HUES64 (cell line): ENCODE data around the gene RAB11FIP4.

Experiments used
- H3K27ac ChIP-seq: 2 replicates; pipeline ENCODE4 v1.7.0; 2013; ENCODE audit warnings: low read depth, low read length, inconsistent platforms
- H3K27me3 ChIP-seq: 2 replicates; pipeline ENCODE4 v1.6.1; 2013; ENCODE audit warnings: mild to moderate bottlenecking, low read length; ENCODE audit not compliant: insufficient read depth
- H3K36me3 ChIP-seq: 2 replicates; pipeline ENCODE4 v1.6.1; 2013; ENCODE audit warnings: mild to moderate bottlenecking, low read length; ENCODE audit not compliant: insufficient read depth
- H3K4me1 ChIP-seq: 2 replicates; pipeline ENCODE4 v1.6.1; 2013; ENCODE audit warnings: mild to moderate bottlenecking, low read length, moderate library complexity; ENCODE audit not compliant: insufficient read depth
- H3K4me3 ChIP-seq: 2 replicates; pipeline ENCODE4 v1.5.1; 2013; ENCODE audit warnings: mild to moderate bottlenecking, low read length, moderate library complexity
- H3K9ac ChIP-seq: 2 replicates; pipeline ENCODE4 v1.6.1; 2013; ENCODE audit warnings: mild to moderate bottlenecking, low read depth, low read length
- H3K9me3 ChIP-seq: 2 replicates; pipeline ENCODE4 v1.6.1; 2013; ENCODE audit warnings: low read depth, low read length; ENCODE audit not compliant: insufficient read depth
- WGBS: fragments of 150-250, 120-280 bp; methylation state at CpG from one replicate; pipeline ENCODE4 v1.1.7; 2013; ENCODE audit warnings: missing lambda C conversion rate; 5-methylcytosine and 5-hydroxymethylcytosine counted together

RAB11FIP4 gene

DNA sequence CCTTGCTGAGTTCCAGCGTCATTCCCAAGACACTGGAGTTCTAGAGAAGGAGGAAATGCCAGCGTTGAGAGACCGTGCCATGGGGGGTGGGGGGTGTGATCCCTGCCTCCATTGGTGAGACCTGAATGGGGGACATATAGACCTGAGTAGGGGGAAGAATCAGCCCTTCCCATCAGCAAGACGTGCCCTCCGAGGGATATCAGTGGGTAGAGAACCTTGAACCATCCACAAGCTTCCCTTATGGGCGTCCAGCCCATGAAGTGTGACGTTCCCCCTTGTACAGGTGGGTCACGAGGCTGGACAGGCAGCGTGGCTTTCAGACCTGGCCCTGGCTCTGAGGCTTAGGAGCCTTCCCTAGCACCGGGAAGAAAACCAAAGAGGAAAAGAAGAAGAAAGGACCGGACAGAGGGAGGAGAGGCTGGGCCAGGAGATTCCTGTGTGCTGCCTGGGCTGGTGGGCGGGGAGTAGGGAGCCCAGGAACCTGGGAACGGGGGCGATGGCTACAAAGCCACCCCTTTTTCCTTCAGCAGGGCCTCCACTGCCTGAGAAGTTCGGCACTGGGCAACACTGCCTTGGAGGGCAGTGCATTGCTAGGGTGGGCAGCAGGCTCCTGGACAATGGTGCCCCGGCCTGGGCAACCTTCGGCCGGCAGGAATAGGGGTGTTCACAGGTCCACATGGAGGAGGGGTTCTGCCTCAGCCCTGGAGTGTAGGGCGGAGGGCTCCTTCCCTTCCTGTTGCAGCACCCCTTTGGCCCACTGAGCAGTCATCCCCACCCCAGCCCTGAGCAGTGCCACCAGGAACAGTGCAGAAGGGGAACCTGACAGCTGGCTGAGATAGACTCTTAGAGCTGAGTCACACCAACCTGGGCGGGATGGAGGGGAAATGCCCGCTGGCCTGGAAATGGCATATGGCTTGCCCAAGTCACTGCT, 7.2 kb downstream of the RAB11FIP4 start:
- Histone ChIP-seq H3K9ac (no peak overlapping the region), H3K9me3 (no peaks in the 10 kb centered on the region), H3K4me3 (no peak overlapping the region), H3K27ac (no peak overlapping the region), H3K36me3 (no peaks in the 10 kb centered on the region), H3K27me3 (no peaks in the 10 kb centered on the region; the same call in none of the 2 replicates), H3K4me1 (no peaks in the 10 kb centered on the region)
- WGBS = 91% methylated on average over 21 of the region's 21 CpGs

DNA sequence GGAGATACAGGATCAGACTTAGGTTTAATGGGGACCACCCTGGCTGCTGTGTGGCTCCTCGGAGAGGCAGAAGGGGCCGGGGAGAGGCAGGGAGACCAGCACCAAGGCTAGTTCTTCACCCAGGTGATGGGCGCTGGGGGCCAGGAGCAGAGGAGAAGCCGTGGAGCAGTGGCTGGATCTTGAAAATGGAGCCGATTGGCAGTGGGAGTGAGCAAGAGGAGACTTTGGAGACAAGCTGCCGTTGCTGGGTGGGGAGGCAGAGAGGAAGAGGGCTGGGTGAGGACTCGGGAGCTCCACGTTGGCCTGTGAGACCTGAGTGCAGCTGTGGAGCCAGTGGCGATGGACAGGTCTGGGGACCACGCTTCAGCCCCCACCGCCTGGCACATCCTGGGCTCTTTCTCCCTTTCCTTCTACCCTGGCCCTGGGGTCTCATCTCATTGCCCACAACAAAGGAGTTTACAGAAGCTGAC, 9.0 kb downstream of the RAB11FIP4 start:
- WGBS = 83% methylated on average over 11 of the region's 11 CpGs
- H3K4me3 ChIP-seq = no peak overlapping the region
- no peaks in the 10 kb centered on the region for H3K9me3 ChIP-seq

DNA sequence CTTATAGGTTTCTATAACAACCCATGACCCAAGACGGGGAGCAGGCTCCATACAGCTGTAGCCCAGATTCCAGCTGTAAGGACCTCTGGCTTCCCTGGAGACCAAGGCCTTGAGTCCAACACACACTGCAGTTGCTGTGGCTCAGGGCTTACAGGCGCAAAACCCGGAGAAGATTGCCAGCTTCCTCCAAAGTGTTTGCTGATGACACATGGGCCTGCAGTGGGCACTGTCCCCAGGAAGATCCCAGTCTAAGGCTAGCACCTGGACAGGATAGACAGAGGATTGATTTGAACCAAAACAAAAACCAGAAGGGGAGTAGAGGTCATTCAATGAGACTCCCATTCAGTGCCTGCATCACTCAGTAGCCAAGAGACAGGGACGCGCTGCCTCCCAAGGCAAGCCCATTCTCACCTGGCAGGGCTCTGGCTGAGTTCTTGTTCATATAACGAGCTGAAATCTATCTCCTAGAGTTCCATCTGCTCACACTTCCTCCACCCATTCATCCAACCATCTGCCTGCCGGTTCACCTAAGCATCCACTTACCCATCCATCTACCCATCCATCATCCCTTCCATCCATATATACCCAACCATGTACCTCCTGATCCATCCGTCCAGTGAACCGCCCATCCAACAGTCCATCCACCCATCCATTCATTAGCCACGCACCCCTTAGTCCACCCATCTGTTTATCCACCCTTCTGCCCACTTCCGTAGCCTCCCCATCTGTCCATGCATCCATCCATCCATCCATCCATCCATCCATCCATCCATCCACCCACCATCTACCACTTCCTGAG, 10.2 kb downstream of the RAB11FIP4 start:
- no peaks in the 10 kb centered on the region for H3K27me3 ChIP-seq
- H3K4me3 ChIP-seq = no peak overlapping the region
- H3K9me3 ChIP-seq = no peaks in the 10 kb centered on the region
- no peaks in the 10 kb centered on the region for H3K4me1 ChIP-seq
- H3K36me3 ChIP-seq = no peaks in the 10 kb centered on the region
- no peak overlapping the region for H3K27ac ChIP-seq
- no peak overlapping the region for H3K9ac ChIP-seq
- WGBS = 91% methylated on average over 11 of the region's 11 CpGs

More for the DNA sequence above, 9.0 kb downstream of the RAB11FIP4 start:
- Histone ChIP-seq H3K27me3 (no peaks in the 10 kb centered on the region), H3K4me1 (no peaks in the 10 kb centered on the region), H3K36me3 (no peaks in the 10 kb centered on the region), H3K9ac (no peak overlapping the region), H3K27ac (no peak overlapping the region)

DNA sequence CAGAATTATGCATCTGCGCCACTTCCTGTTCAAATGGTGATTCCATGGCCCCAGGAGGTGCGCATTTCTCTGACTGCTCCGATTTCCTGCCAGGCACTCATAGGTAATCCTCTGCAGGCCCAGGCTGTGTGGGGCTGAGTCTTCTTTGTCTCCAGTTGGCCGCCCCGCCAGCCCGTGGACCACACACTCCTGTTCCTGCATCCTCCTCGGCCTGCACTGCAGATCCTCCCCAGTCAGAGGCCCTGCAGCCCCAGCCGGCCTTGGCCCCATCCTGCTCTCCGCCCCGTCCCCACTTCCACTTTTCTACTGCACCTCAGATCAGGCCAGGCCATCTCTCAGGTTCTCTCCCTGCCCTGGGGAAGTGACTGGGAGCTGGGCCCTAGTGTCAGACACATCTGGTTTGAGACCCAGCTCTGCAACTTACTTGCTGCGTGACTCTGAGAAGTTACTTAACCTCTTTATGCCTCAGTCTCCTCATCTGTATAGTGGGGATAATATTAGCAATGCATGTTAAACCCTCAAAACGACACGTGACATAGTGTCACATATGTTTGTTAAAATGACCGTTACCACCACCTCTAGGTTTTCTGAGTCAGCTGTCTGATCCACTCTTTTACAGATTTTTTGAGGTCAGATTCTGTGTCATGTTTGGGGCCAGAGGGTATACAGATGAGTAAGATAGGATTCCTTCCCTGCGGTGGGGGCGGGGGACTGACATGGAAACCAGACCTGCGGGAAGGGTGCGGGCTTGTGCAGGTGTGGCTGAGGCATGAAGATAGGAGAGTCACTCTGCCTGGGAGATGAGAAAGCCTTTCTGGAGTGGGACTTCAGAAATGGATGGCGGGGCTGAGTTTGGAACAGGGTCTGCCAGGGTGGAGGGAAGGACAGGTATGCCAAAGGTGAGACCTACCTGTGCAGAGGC, 12.8 kb downstream of the RAB11FIP4 start:
- H3K36me3 ChIP-seq = no peaks in the 10 kb centered on the region
- H3K27ac ChIP-seq = no peak overlapping the region
- H3K9ac ChIP-seq = no peak overlapping the region
- no peak overlapping the region for H3K4me3 ChIP-seq
- no peaks in the 10 kb centered on the region for H3K27me3 ChIP-seq
- H3K9me3 ChIP-seq = no peaks in the 10 kb centered on the region
- WGBS = 91% methylated on average over 19 of the region's 19 CpGs
- H3K4me1 ChIP-seq = no peaks in the 10 kb centered on the region

DNA sequence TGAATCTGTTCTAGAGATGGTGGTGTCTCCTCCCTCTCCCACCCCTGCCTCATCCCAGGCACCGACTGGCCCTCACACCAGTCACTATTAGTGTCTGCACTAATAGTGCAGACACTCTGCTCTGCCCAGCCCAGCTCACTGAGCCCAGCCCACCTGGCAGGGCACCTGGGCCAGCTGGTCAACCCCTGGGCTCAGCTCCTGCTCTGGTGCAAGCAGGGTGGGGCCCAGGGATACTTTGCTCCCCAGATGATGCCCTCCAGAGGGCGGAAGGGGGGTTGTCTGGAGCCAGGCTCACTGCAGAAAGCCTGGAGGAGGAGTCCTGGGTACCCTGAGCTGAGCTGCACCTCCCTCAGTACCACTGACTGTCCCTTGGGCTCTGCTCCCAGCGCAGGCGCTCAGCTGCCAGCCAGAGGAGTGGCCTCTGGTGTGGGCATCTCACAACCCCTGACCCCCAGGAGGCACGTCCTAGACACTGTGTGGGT, 14.5 kb downstream of the RAB11FIP4 start:
- H3K27ac ChIP-seq = no peak overlapping the region
- H3K4me3 ChIP-seq = no peak overlapping the region
- H3K9me3 ChIP-seq = no peaks in the 10 kb centered on the region
- H3K4me1 ChIP-seq = no peaks in the 10 kb centered on the region
- no peak overlapping the region for H3K9ac ChIP-seq
- 80% methylated on average over 5 of the region's 5 CpGs for WGBS
- H3K36me3 ChIP-seq = no peaks in the 10 kb centered on the region
- no peaks in the 10 kb centered on the region for H3K27me3 ChIP-seq

DNA sequence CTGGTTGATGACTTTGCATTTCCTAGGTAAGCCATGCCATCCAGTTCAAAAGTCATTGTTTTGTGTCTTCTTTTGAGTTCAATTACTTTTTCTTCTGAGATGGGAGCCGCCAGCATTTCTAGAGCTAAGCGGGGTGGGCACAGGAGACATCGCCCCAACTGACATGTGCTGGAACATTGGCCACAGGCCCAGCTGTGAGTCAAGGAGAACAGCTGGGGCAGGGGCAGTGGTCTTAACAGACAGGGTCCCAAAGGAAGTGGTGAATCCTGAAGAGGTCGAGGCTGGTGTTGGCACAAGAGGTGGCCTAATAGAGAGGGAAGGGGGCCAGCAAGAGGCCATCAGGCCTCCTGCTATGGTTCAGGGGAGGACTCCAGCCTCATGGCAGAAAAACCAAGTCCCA, 17.1 kb downstream of the RAB11FIP4 start:
- 91% methylated on average over 4 of the region's 4 CpGs for WGBS
- no peak overlapping the region for H3K4me3 ChIP-seq
- H3K9me3 ChIP-seq = no peaks in the 10 kb centered on the region
- H3K4me1 ChIP-seq = peaks cover 2% of the 10 kb centered on the region; the same call in 1 of the 2 replicates
- no peak overlapping the region for H3K9ac ChIP-seq
- no peaks in the 10 kb centered on the region for H3K36me3 ChIP-seq
- no peak overlapping the region for H3K27ac ChIP-seq
- no peaks in the 10 kb centered on the region for H3K27me3 ChIP-seq

DNA sequence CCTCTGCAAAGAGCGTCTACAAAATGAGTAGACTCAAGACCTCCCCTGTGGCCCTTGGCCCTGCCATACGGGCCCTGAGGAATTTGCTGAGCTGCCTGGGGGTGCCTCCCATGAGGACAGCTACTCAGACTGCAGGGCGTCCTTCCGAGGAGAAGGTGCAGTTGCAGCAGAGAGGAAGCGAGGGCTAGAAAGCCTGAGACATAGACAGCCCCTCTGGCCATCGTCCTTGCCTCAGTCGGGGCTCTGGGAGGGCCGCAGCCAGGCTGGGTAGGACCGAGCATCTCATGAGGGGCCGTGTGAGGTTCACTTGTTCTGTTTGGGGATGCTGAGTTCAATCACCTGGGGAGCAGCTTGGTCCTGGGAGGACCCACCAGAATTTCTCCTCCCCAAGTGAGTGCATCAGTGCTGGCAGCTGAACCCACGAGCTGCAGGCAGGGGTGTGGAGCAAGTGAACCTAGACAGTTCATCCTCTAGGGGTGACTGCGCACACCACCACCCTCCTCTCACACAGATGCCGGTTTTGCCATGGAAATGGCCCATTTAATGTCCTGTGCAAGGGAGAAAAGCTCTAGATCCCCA, 20.3 kb downstream of the RAB11FIP4 start:
- WGBS = 84% methylated on average over 13 of the region's 13 CpGs
- Histone ChIP-seq H3K4me3 (no peak overlapping the region), H3K36me3 (no peaks in the 10 kb centered on the region), H3K9me3 (no peaks in the 10 kb centered on the region), H3K9ac (no peak overlapping the region), H3K27ac (no peak overlapping the region), H3K4me1 (peaks cover 9% of the 10 kb centered on the region), H3K27me3 (no peaks in the 10 kb centered on the region)

DNA sequence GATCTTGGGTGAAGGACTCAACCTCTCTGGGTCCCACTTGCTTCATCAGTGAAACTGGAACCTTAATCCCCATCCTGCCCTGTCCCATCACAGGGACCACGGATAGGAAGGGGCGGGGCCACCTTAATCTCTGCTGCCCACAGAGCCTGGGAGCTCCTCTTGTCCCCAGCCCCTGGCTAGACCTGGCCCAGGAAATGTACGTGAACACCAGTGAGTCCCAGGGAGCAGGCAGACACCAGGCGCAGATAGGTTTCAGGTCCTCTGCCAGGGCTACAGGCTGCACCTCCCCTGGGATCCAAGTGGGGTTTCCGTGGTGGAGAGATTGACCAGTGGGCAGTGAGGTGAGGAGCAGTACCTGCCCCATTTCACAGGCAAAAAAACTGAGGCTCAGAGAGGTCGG, 21.0 kb downstream of the RAB11FIP4 start:
- Histone ChIP-seq H3K9ac (no peak overlapping the region), H3K36me3 (no peaks in the 10 kb centered on the region)
- WGBS = 71% methylated on average over 6 of the region's 6 CpGs

DNA sequence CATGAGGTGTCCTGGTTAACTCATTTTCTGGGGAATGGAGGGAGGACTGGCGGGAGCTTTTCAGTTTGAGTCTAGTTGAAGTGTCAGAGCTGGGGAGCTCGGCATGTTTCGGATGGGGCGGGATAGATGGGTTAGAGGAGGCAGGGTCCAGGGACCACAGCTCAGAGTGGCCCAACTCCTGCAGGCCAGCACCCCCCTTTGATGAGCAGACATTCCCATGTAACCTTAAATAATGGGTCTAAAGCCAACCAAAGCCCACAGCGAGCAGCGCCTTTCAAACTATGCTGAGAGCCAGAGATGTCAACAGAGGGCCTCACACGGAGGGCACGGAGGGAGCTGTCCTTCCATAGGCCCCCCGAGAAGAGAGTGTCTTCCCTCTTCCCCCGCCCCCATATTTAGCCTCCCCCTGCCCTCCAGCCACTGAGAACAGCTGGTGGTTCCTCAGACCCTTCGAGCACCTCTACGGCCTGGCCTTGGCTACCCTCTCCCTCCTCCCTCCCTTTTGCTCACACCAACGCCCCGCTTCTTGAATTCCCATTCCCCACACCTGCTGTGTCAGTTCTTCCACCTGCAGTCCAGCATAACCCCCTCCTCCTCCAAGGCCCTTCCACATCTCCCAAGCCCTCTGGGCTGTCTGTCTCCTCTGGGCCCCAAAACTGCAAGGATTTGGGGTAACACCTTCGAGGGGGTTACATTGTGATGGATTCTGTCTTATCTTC, 21.8 kb downstream of the RAB11FIP4 start:
- Histone ChIP-seq H3K36me3 (no peaks in the 10 kb centered on the region), H3K4me1 (peaks cover 9% of the 10 kb centered on the region), H3K9me3 (no peaks in the 10 kb centered on the region), H3K27ac (no peak overlapping the region), H3K9ac (no peak overlapping the region), H3K4me3 (no peak overlapping the region), H3K27me3 (no peaks in the 10 kb centered on the region)
- WGBS = 60% methylated on average over 15 of the region's 15 CpGs

More for the DNA sequence above, 21.0 kb downstream of the RAB11FIP4 start:
- Histone ChIP-seq H3K27ac (no peak overlapping the region), H3K27me3 (no peaks in the 10 kb centered on the region), H3K4me3 (no peak overlapping the region), H3K9me3 (no peaks in the 10 kb centered on the region), H3K4me1 (peaks cover 9% of the 10 kb centered on the region)
